GM10266 (cell line): ENCODE results near the gene MAGEL2.

ENCODE experiments used
- DNase-seq: peaks from one replicate; pipeline ENCODE4 v3.0.0; 2012; ENCODE audit errors: extremely low spot score
- CTCF ChIP-seq: IDR thresholded peaks from 2 replicates; pipeline ENCODE4 v1.5.1; 2012; ENCODE audit warnings: mild to moderate bottlenecking, low read depth; ENCODE audit not compliant: control insufficient read depth, insufficient read depth; ENCODE audit errors: missing control alignments

MAGEL2 gene

DNA sequence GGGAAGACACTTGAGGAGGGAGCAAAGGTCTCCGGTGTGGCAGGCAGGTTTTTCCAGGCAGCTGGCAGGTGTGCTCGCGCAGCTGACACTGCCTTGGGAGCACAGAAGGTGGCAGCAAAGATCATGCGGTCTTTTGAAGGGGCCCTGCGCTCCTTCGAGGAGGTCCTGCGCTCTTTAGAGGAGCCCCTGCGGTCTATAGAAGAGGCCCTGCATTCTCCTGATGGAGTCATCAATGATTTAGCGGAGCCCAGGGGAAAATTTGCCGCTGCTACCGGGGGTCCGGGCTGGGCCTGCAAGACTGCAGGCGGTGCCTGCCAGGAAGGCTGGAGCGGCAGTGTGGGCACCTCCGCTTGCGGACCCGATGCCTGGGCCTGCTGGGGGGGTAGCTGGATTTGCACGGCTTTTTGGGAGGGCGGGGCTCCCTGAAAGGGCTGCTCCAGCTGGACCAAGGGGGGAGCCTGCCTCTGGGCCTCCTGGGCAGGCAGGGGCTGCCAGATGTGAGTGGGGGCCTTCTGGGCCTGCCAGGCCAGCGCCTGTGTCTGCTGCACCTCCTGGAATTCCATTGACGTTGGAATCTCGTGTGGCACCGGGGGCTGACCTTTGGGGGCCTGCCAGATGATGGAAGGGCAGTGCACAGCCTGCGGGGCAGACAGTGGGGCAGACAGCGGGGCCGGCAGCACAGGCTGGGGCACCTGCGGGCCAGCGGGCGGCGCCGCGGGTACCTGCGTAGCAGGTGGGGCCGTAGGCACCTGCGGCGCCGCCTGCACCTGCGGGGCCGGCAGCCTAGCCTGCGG is 2.1 kb downstream of the MAGEL2 start:
- no peak for DNase-seq
- TF ChIP-seq CTCF, result no peak

DNA sequence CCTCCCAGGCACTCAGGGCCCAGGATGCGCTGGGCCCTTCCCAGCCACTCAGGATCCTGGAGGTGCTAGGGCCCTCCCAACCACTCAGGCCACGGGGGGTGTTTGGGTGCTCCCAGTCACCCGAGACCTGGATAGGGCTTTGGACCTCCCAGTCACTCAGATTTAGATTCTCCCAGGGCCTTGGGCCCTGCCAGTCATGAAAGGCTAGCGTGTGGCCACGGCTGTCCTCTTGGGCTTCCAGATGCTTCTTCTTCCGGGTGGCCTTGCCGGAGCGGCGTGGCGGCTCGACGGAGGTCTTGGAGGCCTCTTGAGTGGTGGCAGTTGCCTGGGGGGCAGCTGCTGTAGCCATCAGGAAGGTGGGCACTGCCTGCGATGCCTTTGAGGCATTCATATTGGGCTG is 2.8 kb downstream of the MAGEL2 start:
- no peak for TF ChIP-seq CTCF
- DNase-seq, result no peak

GRCh38 chr15:23642413-23643044 is 5.1 kb downstream of the MAGEL2 start:
- peak; percentile 45 for DNase-seq
- TF ChIP-seq CTCF, result peak; percentile 64

- DNase-seq, result no peak
- TF ChIP-seq CTCF, result no peak
Measured at GRCh38 chr15:23634181-23634580, 13.5 kb downstream of the MAGEL2 start.

DNA sequence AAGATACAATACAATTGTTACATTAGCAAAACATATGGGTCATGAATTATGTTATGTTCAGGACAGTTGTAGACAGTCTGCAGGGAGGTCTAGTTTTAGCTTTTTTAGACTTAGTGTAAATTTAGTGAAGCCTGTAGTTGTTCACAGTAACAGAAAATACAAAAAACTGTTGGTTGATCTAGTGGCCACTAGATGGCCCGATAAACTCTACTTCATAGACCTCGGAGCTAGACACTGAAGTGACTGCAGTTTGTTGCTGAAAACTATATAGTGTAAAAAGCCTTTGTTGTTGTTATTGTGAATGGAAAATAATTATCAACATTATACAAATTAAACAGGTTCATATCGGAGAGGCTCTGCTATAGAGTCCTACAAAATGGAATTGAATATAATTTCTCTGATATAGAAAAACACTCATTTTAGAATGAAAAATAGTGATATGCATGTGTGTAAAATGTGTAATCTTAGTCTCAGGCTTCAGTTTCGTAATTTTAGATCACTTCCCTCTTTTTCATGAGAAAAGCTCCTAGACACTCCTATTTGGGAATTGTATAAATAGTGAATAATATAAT is 18.3 kb downstream of the MAGEL2 start:
- no peak for DNase-seq
- TF ChIP-seq CTCF, result no peak

GRCh38 chr15:23628612-23629233 is 18.9 kb downstream of the MAGEL2 start:
- no peak for TF ChIP-seq CTCF
- no peak for DNase-seq
